GM12878 (cell line): Measurements from ENCODE around the gene TCEAL9.

Source experiments
- DPF2 ChIP-seq: fragments of 450-650 bp; IDR thresholded peaks from 2 replicates; pipeline ENCODE4 v1.6.1; 2017; ENCODE audit warnings: mild to moderate bottlenecking
- ETV6 ChIP-seq, 2 experiments: fragments of 450-650 bp in 1 of 2; IDR thresholded peaks in 1 of 2; conservative IDR thresholded peaks in 1 of 2; 2 replicates each; pipeline ENCODE4 v1.6.1; 2014; ENCODE audit warnings: antibody characterized with exemption in 1 of 2, borderline replicate concordance in 1 of 2, low read depth in 1 of 2, mild to moderate bottlenecking in 1 of 2, moderate library complexity in 1 of 2
- EZH2 ChIP-seq: IDR thresholded peaks from 2 replicates; pipeline ENCODE4 v1.6.1; 2012; ENCODE audit warnings: low read depth, mild to moderate bottlenecking, control low read depth, inconsistent platforms, low read length, borderline replicate concordance; ENCODE audit not compliant: control insufficient read depth
- GABPA ChIP-seq: IDR thresholded peaks from 2 replicates; pipeline ENCODE4 v1.6.1; 2014; ENCODE audit warnings: antibody characterized with exemption, low read depth, mild to moderate bottlenecking, inconsistent platforms
- HDAC6 ChIP-seq: fragments of 200-600 bp; sonication (generic); IDR thresholded peaks from one replicate; pipeline ENCODE4 v1.8.0; 2017; ENCODE audit warnings: antibody characterized with exemption; ENCODE audit not compliant: unreplicated experiment
- NR2F1 ChIP-seq: fragments of 450-650 bp; conservative IDR thresholded peaks from 2 replicates; pipeline ENCODE4 v1.6.1; 2017; ENCODE audit warnings: mild to moderate bottlenecking
- SMAD5 ChIP-seq: IDR thresholded peaks from 2 replicates; pipeline ENCODE4 v1.6.1; 2016; ENCODE audit warnings: antibody characterized with exemption, low read depth
- TF ChIP-seq, protein P1 (sequence below), 3 experiments: IDR thresholded peaks in 2 of 3; conservative IDR thresholded peaks in 1 of 3; 2 replicates each; pipeline ENCODE4 v1.5.1; 2011; ENCODE audit warnings: low read depth in 3 of 3, low read length in 3 of 3, mild to moderate bottlenecking in 3 of 3, control low read depth in 2 of 3, moderate library complexity in 2 of 3, inconsistent platforms in 1 of 3, mixed read lengths in 1 of 3; ENCODE audit not compliant: control insufficient read depth in 2 of 3, insufficient read depth in 1 of 3; ENCODE audit errors: extremely low read depth in 1 of 3

DNA sequence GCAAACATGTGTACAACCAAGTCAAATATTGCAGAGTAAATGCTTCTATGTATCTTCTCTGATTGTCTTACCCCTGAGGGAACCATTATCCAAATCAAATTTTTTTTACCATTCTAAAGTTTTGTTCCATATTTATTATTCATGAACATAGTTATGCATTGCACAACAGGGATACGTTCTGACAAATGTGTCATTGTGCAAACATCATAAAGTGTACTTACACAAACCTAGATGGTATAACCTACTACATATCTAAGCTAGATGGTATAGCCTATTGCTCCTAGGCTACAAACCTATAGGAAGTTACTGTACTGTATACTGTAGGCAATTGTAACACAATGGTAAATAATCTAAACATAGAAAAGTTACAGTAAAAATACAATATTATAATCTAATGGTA lies 43.4 kb downstream of the TCEAL9 start:
- TF ChIP-seq DPF2 (no peak), ETV6 (conservative IDR thresholded peaks at IDR 0.05 in 1 of 2, IDR thresholded peaks at IDR 0.05 in 1 of 2; ENCODE audit: borderline replicate concordance in 1 of 2, low read depth in 1 of 2) (no peak), EZH2 (no peak), NR2F1 (no peak), GABPA (no peak), HDAC6 (no peak), SMAD5 (no peak)
- TF ChIP-seq, protein P1, sequence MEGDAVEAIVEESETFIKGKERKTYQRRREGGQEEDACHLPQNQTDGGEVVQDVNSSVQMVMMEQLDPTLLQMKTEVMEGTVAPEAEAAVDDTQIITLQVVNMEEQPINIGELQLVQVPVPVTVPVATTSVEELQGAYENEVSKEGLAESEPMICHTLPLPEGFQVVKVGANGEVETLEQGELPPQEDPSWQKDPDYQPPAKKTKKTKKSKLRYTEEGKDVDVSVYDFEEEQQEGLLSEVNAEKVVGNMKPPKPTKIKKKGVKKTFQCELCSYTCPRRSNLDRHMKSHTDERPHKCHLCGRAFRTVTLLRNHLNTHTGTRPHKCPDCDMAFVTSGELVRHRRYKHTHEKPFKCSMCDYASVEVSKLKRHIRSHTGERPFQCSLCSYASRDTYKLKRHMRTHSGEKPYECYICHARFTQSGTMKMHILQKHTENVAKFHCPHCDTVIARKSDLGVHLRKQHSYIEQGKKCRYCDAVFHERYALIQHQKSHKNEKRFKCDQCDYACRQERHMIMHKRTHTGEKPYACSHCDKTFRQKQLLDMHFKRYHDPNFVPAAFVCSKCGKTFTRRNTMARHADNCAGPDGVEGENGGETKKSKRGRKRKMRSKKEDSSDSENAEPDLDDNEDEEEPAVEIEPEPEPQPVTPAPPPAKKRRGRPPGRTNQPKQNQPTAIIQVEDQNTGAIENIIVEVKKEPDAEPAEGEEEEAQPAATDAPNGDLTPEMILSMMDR (IDR thresholded peaks at IDR 0.05 in 2 of 3, conservative IDR thresholded peaks at IDR 0.05 in 1 of 3; ENCODE audit: control insufficient read depth in 2 of 3, extremely low read depth in 1 of 3, insufficient read depth in 1 of 3, low read depth in 3 of 3, low read length in 3 of 3): no peak
